ENCODE measurements around the gene FOXN3. TPM values are rescaled to one million over a fixed set of nuclear protein-coding genes. Genes with fewer than 3 reads are reported as not detected.

Gene FOXN3
- total RNA-seq, 1 donor from 2014 or later, result 108 TPM

GRCh38 chr14:89382901-89383845 is 33.9 kb downstream of the FOXN3 start:
- Mint-ChIP-seq H3K4me3 (ENCODE audit: unreplicated experiment) (no peak overlapping the region), H3K36me3 (ENCODE audit: low read depth, unreplicated experiment) (peaks cover 15% of the 10 kb centered on the region), H3K27ac (ENCODE audit: unreplicated experiment) (no peak overlapping the region), H3K4me1 (ENCODE audit: unreplicated experiment) (peaks cover 9% of the 10 kb centered on the region), H3K27me3 (ENCODE audit: unreplicated experiment) (peaks cover 3% of the 10 kb centered on the region), H3K9me3 (ENCODE audit: unreplicated experiment) (no peaks in the 10 kb centered on the region)
- no peak for TF ChIP-seq CTCF (IDR thresholded peaks at IDR 0.05; ENCODE audit: unreplicated experiment)
- DNase-seq (ENCODE audit: low spot score), result no peak

GRCh38 chr14:89382487-89382886 is 34.5 kb downstream of the FOXN3 start:
- no peaks in the 10 kb centered on the region for H3K9me3 Mint-ChIP-seq (ENCODE audit: unreplicated experiment)
- peaks cover 3% of the 10 kb centered on the region for H3K27me3 Mint-ChIP-seq (ENCODE audit: unreplicated experiment)
- DNase-seq (ENCODE audit: low spot score), result no peak
- peaks cover 9% of the 10 kb centered on the region for H3K4me1 Mint-ChIP-seq (ENCODE audit: unreplicated experiment)
- peaks cover 21% of the 10 kb centered on the region for H3K36me3 Mint-ChIP-seq (ENCODE audit: low read depth, unreplicated experiment)
- H3K4me3 Mint-ChIP-seq (ENCODE audit: unreplicated experiment), result no peak overlapping the region
- H3K27ac Mint-ChIP-seq (ENCODE audit: unreplicated experiment), result no peak overlapping the region
- no peak for TF ChIP-seq CTCF (IDR thresholded peaks at IDR 0.05; ENCODE audit: unreplicated experiment)

GRCh38 chr14:89379891-89380820 is 36.9 kb downstream of the FOXN3 start:
- Mint-ChIP-seq H3K4me1 (ENCODE audit: unreplicated experiment) (peaks cover 13% of the 10 kb centered on the region), H3K36me3 (ENCODE audit: low read depth, unreplicated experiment) (peaks cover 21% of the 10 kb centered on the region), H3K27me3 (ENCODE audit: unreplicated experiment) (peaks cover 3% of the 10 kb centered on the region), H3K27ac (ENCODE audit: unreplicated experiment) (no peak overlapping the region), H3K9me3 (ENCODE audit: unreplicated experiment) (no peaks in the 10 kb centered on the region), H3K4me3 (ENCODE audit: unreplicated experiment) (peak overlapping the region; percentile 31)
- DNase-seq (ENCODE audit: low spot score), result no peak
- no peak for TF ChIP-seq CTCF (IDR thresholded peaks at IDR 0.05; ENCODE audit: unreplicated experiment)

GRCh38 chr14:89379006-89379405 is 38.0 kb downstream of the FOXN3 start:
- Mint-ChIP-seq H3K9me3 (ENCODE audit: unreplicated experiment) (no peaks in the 10 kb centered on the region), H3K27me3 (ENCODE audit: unreplicated experiment) (peaks cover 3% of the 10 kb centered on the region), H3K27ac (ENCODE audit: unreplicated experiment) (no peak overlapping the region), H3K4me1 (ENCODE audit: unreplicated experiment) (peaks cover 10% of the 10 kb centered on the region), H3K4me3 (ENCODE audit: unreplicated experiment) (no peak overlapping the region), H3K36me3 (ENCODE audit: low read depth, unreplicated experiment) (peaks cover 21% of the 10 kb centered on the region)
- TF ChIP-seq CTCF (IDR thresholded peaks at IDR 0.05; ENCODE audit: unreplicated experiment), result no peak
- DNase-seq (ENCODE audit: low spot score), result no peak

All from endothelial cell (in vitro differentiated cells).